ENCODE data around the gene IL32. TPM values are rescaled to one million over a fixed set of nuclear protein-coding genes. Genes with fewer than 3 reads are reported as not detected.

Gene IL32, protein sequence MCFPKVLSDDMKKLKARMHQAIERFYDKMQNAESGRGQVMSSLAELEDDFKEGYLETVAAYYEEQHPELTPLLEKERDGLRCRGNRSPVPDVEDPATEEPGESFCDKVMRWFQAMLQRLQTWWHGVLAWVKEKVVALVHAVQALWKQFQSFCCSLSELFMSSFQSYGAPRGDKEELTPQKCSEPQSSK
- total RNA-seq = 0.53 and 2.8 TPM in 2 replicates

DNA sequence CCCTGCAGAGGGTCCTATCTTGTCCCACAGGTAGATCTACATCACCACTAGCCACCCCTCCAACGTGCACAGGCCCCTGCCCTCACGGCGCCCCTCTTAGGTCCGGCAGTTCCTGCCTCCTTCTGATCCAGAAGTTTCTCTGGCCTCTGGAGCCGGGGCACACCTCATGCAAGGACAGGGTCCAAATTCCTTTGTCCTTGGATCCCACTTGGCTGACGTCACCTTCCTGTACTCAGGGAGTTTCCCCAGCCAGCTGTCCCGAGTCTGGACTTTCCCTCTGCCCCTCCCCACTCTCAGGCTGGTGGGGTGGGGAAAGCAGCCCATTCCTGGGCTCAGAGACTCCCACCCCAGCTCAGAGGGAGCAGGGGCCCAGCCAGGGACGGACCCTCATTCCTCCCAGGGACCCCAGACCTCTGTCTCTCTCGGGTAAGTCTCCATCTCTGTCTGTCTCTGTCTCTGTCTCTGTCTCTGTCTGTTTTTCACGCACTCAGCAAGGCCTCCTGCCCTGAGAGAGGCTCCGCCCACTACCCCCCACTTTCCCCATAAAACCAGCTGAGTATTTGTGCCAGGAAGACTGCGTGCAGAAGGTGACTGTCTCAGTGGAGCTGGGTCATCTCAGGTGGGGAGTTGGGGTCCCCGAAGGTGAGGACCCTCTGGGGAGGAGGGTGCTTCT is at the start of gene IL32:
TSS of gene IL32 (plus strand) at position 572 of the 673 bp plus-strand sequence. CDS start 172 bp downstream, outside the sequence.
- TF ChIP-seq, protein P1, sequence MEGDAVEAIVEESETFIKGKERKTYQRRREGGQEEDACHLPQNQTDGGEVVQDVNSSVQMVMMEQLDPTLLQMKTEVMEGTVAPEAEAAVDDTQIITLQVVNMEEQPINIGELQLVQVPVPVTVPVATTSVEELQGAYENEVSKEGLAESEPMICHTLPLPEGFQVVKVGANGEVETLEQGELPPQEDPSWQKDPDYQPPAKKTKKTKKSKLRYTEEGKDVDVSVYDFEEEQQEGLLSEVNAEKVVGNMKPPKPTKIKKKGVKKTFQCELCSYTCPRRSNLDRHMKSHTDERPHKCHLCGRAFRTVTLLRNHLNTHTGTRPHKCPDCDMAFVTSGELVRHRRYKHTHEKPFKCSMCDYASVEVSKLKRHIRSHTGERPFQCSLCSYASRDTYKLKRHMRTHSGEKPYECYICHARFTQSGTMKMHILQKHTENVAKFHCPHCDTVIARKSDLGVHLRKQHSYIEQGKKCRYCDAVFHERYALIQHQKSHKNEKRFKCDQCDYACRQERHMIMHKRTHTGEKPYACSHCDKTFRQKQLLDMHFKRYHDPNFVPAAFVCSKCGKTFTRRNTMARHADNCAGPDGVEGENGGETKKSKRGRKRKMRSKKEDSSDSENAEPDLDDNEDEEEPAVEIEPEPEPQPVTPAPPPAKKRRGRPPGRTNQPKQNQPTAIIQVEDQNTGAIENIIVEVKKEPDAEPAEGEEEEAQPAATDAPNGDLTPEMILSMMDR (IDR thresholded peaks at IDR 0.05; ENCODE audit: insufficient read depth, low read length, severe bottlenecking) = no peak
- H3K27me3 ChIP-seq (ENCODE audit: control insufficient read depth, insufficient read depth, low read length) = no peaks in the 10 kb centered on the region
- DNase-seq (ENCODE audit: low read depth) = peak; percentile 78
- H3K4me3 ChIP-seq (ENCODE audit: low read depth, low read length) = peak within 1 kb of the TSS; percentile 16
- FAIRE-seq = no peak
- H3K36me3 ChIP-seq (ENCODE audit: control insufficient read depth, insufficient read depth, low read length) = no peaks in the 10 kb centered on the region

DNA sequence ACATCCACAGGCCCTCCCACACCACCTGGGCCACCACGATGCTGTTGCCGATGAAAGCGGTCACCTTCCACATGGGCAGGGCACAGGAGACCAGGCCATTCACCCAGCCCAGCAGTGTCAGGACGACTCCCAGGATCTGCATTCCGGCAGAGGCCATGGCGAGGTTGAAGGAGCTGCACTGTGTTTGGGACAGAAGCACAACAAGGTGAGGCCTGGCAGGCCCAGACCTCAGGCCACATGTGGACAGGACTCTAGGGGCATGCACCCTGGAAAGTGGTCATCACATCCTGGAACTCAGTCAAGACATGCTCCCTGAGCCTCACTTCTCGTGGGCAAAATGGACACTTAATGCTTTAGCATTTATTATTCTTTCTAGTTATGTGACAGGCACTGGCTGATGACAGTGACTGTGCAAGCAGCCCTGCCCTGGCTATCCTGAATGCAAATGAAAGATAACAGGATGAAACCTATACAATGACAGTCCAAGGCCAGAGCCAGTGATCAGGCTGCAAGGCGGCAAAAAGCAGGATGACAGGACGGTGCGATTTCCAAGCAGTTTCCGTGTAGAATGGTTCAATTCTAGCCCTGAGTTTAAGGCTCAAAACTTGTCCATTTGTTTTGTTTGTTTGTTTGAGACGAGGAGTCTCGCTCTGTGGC is 49.4 kb upstream of the IL32 start:
- TF ChIP-seq, protein P1 (IDR thresholded peaks at IDR 0.05; ENCODE audit: insufficient read depth, low read length, severe bottlenecking) = no peak
- no peak overlapping the region for H3K4me3 ChIP-seq (ENCODE audit: low read depth, low read length)
- no peaks in the 10 kb centered on the region for H3K36me3 ChIP-seq (ENCODE audit: control insufficient read depth, insufficient read depth, low read length)
- no peak for FAIRE-seq
- no peak for DNase-seq (ENCODE audit: low read depth)
- H3K27me3 ChIP-seq (ENCODE audit: control insufficient read depth, insufficient read depth, low read length) = peaks cover 5% of the 10 kb centered on the region

DNA sequence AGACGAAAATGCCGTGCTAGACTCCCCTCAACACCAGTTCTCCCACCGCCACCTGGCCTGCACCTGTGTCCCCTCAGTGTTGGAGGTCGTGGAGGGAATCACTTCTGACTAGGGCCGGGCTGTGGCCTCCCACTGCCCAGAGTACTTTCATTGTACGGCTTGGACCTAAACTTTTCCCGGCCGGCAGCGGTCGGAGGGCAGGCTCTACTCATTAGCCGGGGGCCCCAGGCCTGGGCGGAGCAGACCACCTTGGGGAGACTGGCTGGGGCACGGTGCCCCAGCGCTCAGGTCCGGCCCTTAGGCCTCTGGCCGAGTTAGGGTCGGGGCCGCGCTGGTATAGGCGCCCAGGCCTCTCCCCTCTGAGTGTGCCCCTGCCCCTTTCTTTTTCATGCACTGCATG is 48.1 kb upstream of the IL32 start:
- FAIRE-seq = no peak
- Histone ChIP-seq H3K4me3 (ENCODE audit: low read depth, low read length) (no peak overlapping the region), H3K27me3 (ENCODE audit: control insufficient read depth, insufficient read depth, low read length) (peaks cover 2% of the 10 kb centered on the region), H3K36me3 (ENCODE audit: control insufficient read depth, insufficient read depth, low read length) (peaks cover 8% of the 10 kb centered on the region)
- TF ChIP-seq, protein P1 (IDR thresholded peaks at IDR 0.05; ENCODE audit: insufficient read depth, low read length, severe bottlenecking) = no peak
- no peak for DNase-seq (ENCODE audit: low read depth)

DNA sequence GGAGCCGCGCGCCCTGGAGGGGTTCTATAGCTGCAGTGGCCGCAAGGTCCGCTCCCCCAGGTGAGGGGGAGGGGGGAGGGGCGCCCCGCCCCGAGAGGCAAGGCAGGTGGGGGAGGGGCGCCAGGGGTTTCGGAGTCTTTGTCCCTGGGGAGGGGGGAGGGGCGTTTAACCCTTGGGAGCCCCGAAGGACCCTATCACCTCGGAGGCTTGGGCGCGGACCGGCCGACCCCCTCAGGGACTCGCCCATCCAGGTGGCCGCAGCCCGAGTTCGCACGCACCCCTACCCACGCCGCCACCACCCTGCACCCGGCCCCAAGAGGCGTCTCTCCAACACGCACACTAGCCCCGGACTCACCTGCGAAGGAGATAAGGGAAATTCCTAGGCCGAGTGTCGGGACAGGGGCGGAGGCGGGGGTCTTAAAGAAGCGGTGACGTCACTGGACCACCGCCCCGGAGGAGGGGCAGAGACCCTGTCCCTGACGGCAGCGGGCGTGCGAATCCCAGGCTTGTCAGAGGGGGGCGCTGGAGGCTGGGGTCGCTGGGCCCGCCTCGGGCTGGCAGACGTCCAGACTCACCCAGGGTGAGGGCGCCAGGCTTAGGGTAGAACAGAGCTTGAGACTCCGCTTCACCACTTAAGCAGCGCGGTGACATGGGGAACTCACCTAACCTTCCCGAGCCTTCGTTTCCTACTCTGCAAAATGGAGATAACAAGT is 47.5 kb upstream of the IL32 start, which contains the start of gene CLDN6:
TSS of gene CLDN6 (minus strand) at position 390 of the 713 bp plus-strand sequence. CDS start 2,162 bp downstream, outside the sequence.
- no peak for FAIRE-seq
- no peak for DNase-seq (ENCODE audit: low read depth)
- TF ChIP-seq, protein P1 (IDR thresholded peaks at IDR 0.05; ENCODE audit: insufficient read depth, low read length, severe bottlenecking) = peak; percentile 23
- peaks cover 10% of the 10 kb centered on the region for H3K36me3 ChIP-seq (ENCODE audit: control insufficient read depth, insufficient read depth, low read length)
- H3K27me3 ChIP-seq (ENCODE audit: control insufficient read depth, insufficient read depth, low read length) = peaks cover 2% of the 10 kb centered on the region
- H3K4me3 ChIP-seq (ENCODE audit: low read depth, low read length) = no peak within 1 kb of the TSS

DNA sequence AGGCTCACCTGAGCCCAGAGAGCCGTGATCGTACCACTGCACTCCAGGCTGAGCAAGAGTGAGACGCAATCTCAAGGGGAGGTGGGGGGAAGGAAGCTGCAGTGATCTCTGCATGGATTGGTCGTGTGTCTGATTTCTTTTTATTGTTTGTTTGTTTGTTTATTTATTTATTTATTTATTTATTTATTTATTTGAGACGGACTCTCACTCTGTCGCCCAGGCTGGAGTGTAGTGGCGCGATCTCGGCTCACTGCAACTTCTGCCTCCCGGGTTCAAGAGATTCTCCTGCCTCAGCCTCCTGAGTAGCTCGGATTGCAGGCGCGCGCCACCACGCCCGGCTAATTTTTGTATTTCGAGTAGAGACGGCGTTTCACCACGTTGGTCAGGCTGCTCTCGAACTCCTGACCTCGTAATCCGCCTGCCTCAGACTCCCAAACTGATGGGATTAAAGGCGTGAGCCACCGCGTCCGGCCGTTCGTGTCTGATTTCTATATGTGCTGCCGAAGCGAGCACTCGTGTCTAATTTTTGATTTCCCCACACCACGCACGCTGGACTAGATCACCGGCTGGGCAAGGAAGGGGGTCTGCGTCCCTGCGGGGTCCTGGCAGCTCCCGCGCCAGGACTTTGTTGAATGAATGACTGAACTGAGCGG is 45.7 kb upstream of the IL32 start:
- no peak for DNase-seq (ENCODE audit: low read depth)
- Histone ChIP-seq H3K27me3 (ENCODE audit: control insufficient read depth, insufficient read depth, low read length) (no peaks in the 10 kb centered on the region), H3K36me3 (ENCODE audit: control insufficient read depth, insufficient read depth, low read length) (peaks cover 10% of the 10 kb centered on the region), H3K4me3 (ENCODE audit: low read depth, low read length) (peak overlapping the region; percentile 97)
- no peak for FAIRE-seq
- TF ChIP-seq, protein P1 (IDR thresholded peaks at IDR 0.05; ENCODE audit: insufficient read depth, low read length, severe bottlenecking) = no peak

Measured in bronchial epithelial cell (primary cell).